ENCODE data around the gene VDR. TPM values are rescaled to one million over a fixed set of nuclear protein-coding genes. Genes with fewer than 3 reads are reported as not detected.

Gene VDR
- total and polyA plus RNA-seq, 4 experiments from 2014 or later = 0.37 to 3.2 (median 1.0) TPM

DNA sequence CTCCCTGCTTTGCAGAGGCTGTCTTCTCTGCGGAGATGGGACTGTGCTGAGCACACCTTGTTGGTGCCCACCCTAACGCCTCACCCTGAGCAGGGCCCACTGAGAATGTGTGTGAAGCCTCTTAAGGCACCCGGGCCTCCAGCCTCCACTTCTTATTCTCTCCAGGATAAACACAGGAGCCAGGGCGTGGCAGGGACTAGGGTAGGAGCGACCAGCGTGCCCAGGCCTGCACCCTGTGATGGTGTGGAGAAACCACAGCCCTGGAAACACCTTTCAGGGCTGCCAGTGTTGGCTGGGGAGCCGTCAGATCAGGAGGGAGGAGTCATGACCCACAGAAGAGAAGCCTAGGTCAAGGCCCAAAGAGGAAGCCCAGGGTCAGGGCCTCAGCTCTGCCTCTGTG, 41.3 kb downstream of the VDR start:
- no peaks in the 10 kb centered on the region for H3K36me3 ChIP-seq (ENCODE audit: insufficient read depth, low read length)
- no peak for DNase-seq
- H3K27me3 ChIP-seq (ENCODE audit: insufficient read depth, low read length) = no peaks in the 10 kb centered on the region
- no peaks in the 10 kb centered on the region for H3K27me3 Mint-ChIP-seq
- POLR2A ChIA-PET (ENCODE audit: partially characterized antibody) = no interaction called here
- no peak overlapping the region for H3K27ac Mint-ChIP-seq
- no peaks in the 10 kb centered on the region for H3K9me3 Mint-ChIP-seq
- H3K4me3 ChIP-seq (ENCODE audit: low read length in 2 of 2) = no peak overlapping the region
- peaks cover 0 to 2% (median 1%) of the 10 kb centered on the region in 4 donors for H3K4me1 Mint-ChIP-seq
- no peak overlapping the region for H3K27ac ChIP-seq (ENCODE audit: low read depth, low read length)
- H3K4me1 ChIP-seq (ENCODE audit: insufficient read depth, low read length) = no peaks in the 10 kb centered on the region
- intact Hi-C loops (cut with micrococcal nuclease) = no loop called here
- H3K4me3 Mint-ChIP-seq = no peak overlapping the region
- CTCF ChIA-PET (ENCODE audit: partially characterized antibody) = interaction anchor here (1.7 kb wide), 1 partner anchor 121 kb away, joined by 4 read pairs; no protein-coding TSS in a partner anchor
- H3K36me3 Mint-ChIP-seq = no peaks in the 10 kb centered on the region
- H3K9me3 ChIP-seq (ENCODE audit: control insufficient read depth in 1 of 2, low read length in 2 of 2) = no peaks in the 10 kb centered on the region

DNA sequence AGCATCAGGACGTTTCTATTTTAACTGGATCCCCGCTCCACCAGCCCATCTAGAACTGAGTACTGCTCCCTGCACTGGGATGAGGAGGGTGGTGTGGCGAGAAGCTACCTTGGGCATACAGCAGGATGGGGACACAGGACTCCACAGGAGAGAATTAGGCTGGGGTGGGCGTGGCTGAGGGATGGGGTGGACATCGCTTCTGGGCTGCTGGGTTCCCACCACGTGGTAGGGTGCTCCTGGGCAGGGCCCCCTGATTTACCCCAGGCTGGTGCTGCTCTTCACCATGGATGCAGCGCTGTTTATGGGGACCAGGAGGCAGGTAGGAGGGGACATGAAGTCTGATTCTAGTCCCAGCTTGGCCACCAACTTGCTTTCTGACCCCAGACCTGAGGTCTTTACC, 41.9 kb downstream of the VDR start:
- Mint-ChIP-seq H3K4me3 (no peak overlapping the region), H3K36me3 (no peaks in the 10 kb centered on the region), H3K9me3 (no peaks in the 10 kb centered on the region), H3K27ac (no peak overlapping the region), H3K27me3 (no peaks in the 10 kb centered on the region), H3K4me1 (peaks cover 0 to 2% (median 1%) of the 10 kb centered on the region in 4 donors)
- Histone ChIP-seq H3K9me3 (ENCODE audit: control insufficient read depth in 1 of 2, low read length in 2 of 2) (no peaks in the 10 kb centered on the region), H3K27ac (ENCODE audit: low read depth, low read length) (no peak overlapping the region), H3K27me3 (ENCODE audit: insufficient read depth, low read length) (no peaks in the 10 kb centered on the region), H3K4me1 (ENCODE audit: insufficient read depth, low read length) (no peaks in the 10 kb centered on the region), H3K4me3 (ENCODE audit: low read length in 2 of 2) (no peak overlapping the region), H3K36me3 (ENCODE audit: insufficient read depth, low read length) (no peaks in the 10 kb centered on the region)
- intact Hi-C loops (cut with micrococcal nuclease) = no loop called here
- ChIA-PET POLR2A (ENCODE audit: partially characterized antibody) (interaction anchor here (1.0 kb wide), 1 partner anchor 31 kb away, joined by 3 read pairs; no protein-coding TSS in a partner anchor), CTCF (ENCODE audit: partially characterized antibody) (interaction anchor here (1.7 kb wide), 1 partner anchor 121 kb away, joined by 4 read pairs; no protein-coding TSS in a partner anchor)
- no peak for DNase-seq

DNA sequence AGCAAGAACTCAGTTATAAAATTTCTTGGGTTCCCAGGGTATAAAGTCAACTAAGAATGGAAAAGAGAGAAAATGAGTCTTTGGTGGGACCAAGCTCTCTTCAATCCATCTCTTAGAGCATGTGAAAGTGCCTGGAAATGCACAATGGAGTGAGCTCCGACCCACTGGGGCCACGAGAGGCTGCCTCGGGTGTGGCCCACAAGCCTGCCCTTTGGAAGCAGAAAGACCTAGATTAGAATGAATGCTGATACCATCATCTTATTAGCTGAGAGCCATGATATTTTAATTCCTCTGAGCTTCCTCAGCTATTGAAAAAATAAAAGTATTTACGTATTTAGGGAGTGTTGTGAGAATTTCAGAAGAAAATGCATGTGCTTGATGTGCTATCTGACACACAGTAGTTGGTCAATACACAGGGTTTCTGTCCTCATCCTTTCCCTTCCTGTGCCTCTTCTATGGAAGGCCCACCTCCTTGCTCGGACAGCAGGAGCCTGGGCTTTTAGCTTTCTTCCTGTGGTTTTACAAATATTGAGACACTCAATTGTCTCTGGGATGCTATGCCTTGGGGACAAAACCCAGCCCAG, 42.5 kb downstream of the VDR start:
- Mint-ChIP-seq H3K27me3 (no peaks in the 10 kb centered on the region), H3K4me3 (no peak overlapping the region), H3K36me3 (no peaks in the 10 kb centered on the region), H3K9me3 (no peaks in the 10 kb centered on the region), H3K27ac (no peak overlapping the region), H3K4me1 (peaks cover 0 to 2% (median 1%) of the 10 kb centered on the region in 4 donors)
- ChIA-PET CTCF (ENCODE audit: partially characterized antibody) (interaction anchor here (1.7 kb wide), 1 partner anchor 120 kb away, joined by 4 read pairs; no protein-coding TSS in a partner anchor), POLR2A (ENCODE audit: partially characterized antibody) (interaction anchor here (1.0 kb wide), 1 partner anchor 32 kb away, joined by 3 read pairs; no protein-coding TSS in a partner anchor)
- Histone ChIP-seq H3K36me3 (ENCODE audit: insufficient read depth, low read length) (no peaks in the 10 kb centered on the region), H3K4me3 (ENCODE audit: low read length in 2 of 2) (no peak overlapping the region), H3K9me3 (ENCODE audit: control insufficient read depth in 1 of 2, low read length in 2 of 2) (no peaks in the 10 kb centered on the region), H3K4me1 (ENCODE audit: insufficient read depth, low read length) (no peaks in the 10 kb centered on the region), H3K27ac (ENCODE audit: low read depth, low read length) (no peak overlapping the region), H3K27me3 (ENCODE audit: insufficient read depth, low read length) (no peaks in the 10 kb centered on the region)
- DNase-seq = no peak
- intact Hi-C loops (cut with micrococcal nuclease) = no loop called here

DNA sequence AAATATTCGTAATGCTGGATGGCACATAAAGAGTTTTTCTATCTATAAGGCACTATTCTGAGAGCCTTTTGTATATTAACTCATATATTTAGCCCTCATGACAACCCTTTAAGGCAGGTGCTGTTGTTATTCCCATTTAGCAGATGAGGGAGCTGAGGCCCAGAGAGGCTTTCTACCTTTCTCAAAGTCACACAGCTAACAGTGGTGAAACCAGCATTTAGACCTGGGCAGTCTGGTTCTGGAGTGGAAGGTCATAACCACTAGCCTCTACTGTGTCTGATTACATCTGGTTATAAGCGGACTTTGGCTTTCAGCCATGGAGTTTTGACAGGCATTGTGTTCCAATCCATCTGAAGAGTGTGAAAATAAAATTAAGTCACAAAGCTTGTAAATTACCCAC, 43.9 kb downstream of the VDR start:
- Histone ChIP-seq H3K4me3 (ENCODE audit: low read length in 2 of 2) (no peak overlapping the region), H3K4me1 (ENCODE audit: insufficient read depth, low read length) (no peaks in the 10 kb centered on the region), H3K27me3 (ENCODE audit: insufficient read depth, low read length) (no peaks in the 10 kb centered on the region), H3K36me3 (ENCODE audit: insufficient read depth, low read length) (no peaks in the 10 kb centered on the region), H3K9me3 (ENCODE audit: control insufficient read depth in 1 of 2, low read length in 2 of 2) (no peaks in the 10 kb centered on the region), H3K27ac (ENCODE audit: low read depth, low read length) (no peak overlapping the region)
- H3K27me3 Mint-ChIP-seq = no peaks in the 10 kb centered on the region
- no peaks in the 10 kb centered on the region for H3K9me3 Mint-ChIP-seq
- H3K4me1 Mint-ChIP-seq = peaks cover 0 to 2% (median 1%) of the 10 kb centered on the region in 4 donors
- POLR2A ChIA-PET (ENCODE audit: partially characterized antibody) = no interaction called here
- CTCF ChIA-PET (ENCODE audit: partially characterized antibody) = interaction anchor here (1.1 kb wide), 1 partner anchor 118 kb away, joined by 3 read pairs; no protein-coding TSS in a partner anchor
- H3K36me3 Mint-ChIP-seq = no peaks in the 10 kb centered on the region
- H3K27ac Mint-ChIP-seq = no peak overlapping the region
- no peak for DNase-seq
- H3K4me3 Mint-ChIP-seq = no peak overlapping the region
- intact Hi-C loops (cut with micrococcal nuclease) = no loop called here

DNA sequence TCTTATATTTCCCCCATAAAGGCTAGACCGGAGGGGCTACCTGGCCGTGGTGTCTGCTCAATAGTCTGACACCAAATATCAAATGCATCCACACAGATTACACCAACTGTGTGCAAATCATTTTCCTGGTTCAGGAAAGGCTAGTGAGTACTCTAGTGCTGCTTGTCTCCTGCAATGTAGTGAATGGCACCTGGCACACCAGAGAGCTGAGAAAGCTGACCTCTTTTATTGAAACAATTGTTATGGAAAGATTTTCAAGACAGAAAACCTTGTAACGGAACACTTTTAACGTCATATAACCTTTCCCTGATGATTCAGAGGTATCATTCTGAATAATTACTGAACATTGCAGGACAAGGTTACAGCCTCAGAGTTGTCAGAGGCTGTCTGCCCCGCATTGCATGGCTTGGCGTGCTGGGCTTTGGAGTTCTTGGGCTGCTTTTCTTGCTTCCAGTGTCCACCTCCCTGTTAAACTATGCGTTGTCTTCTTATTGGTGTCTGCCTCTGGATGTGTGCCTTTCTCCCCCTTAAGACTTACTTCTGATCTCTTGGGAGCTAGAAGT, 44.4 kb downstream of the VDR start:
- Histone ChIP-seq H3K9me3 (ENCODE audit: control insufficient read depth in 1 of 2, low read length in 2 of 2) (no peaks in the 10 kb centered on the region), H3K4me3 (ENCODE audit: low read length in 2 of 2) (no peak overlapping the region), H3K4me1 (ENCODE audit: insufficient read depth, low read length) (no peaks in the 10 kb centered on the region), H3K36me3 (ENCODE audit: insufficient read depth, low read length) (no peaks in the 10 kb centered on the region), H3K27me3 (ENCODE audit: insufficient read depth, low read length) (no peaks in the 10 kb centered on the region), H3K27ac (ENCODE audit: low read depth, low read length) (no peak overlapping the region)
- CTCF ChIA-PET (ENCODE audit: partially characterized antibody) = interaction anchor here (1.1 kb wide), 1 partner anchor 118 kb away, joined by 3 read pairs; no protein-coding TSS in a partner anchor
- H3K27ac Mint-ChIP-seq = no peak overlapping the region
- no peaks in the 10 kb centered on the region for H3K27me3 Mint-ChIP-seq
- intact Hi-C loops (cut with micrococcal nuclease) = no loop called here
- H3K36me3 Mint-ChIP-seq = no peaks in the 10 kb centered on the region
- POLR2A ChIA-PET (ENCODE audit: partially characterized antibody) = no interaction called here
- no peaks in the 10 kb centered on the region for H3K9me3 Mint-ChIP-seq
- H3K4me3 Mint-ChIP-seq = no peak overlapping the region
- no peak for DNase-seq
- peaks cover 0 to 2% (median 1%) of the 10 kb centered on the region in 4 donors for H3K4me1 Mint-ChIP-seq

DNA sequence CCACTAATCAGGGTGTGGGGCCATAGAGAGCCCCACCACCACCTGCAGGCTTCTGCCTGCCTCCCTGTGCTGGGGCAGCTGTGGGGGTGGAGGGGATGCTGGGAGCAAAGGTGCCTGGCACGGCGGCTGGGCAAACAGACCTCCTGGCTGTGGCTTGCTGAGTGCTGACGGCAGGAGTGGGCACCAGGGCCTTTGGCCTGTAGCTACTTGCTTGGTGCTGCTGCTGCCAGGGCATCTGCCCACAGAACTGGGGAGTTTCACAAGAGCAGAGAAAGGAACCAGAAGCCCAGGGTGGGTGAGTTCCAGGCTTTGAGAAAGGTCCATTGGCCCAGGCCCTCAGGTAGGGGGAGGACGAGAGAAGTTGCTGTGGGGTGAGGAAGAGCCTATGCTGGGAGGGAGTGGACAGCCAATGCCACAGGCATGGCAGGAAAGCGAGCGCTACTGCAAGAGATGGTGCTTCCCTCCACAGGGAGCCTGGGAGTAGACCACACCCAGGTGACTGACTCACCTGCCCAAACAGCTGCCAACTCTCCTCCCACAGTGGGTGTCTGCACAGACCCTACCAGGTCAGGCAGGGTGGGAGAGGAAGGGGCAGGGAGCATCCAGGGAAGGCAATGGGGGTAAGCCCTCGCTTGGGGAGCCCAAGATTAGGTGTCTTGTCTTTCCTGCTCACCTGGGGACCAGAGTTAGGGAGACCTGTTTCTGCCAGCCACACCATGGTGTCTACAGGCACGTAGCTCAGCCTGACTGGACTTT, 46.1 kb downstream of the VDR start:
- H3K27me3 Mint-ChIP-seq = no peaks in the 10 kb centered on the region
- POLR2A ChIA-PET (ENCODE audit: partially characterized antibody) = no interaction called here
- CTCF ChIA-PET (ENCODE audit: partially characterized antibody) = no interaction called here
- no peaks in the 10 kb centered on the region for H3K9me3 Mint-ChIP-seq
- H3K9me3 ChIP-seq (ENCODE audit: control insufficient read depth in 1 of 2, low read length in 2 of 2) = no peaks in the 10 kb centered on the region
- intact Hi-C loops (cut with micrococcal nuclease) = no loop called here
- H3K36me3 ChIP-seq (ENCODE audit: insufficient read depth, low read length) = no peaks in the 10 kb centered on the region
- H3K27me3 ChIP-seq (ENCODE audit: insufficient read depth, low read length) = no peaks in the 10 kb centered on the region
- H3K4me3 ChIP-seq (ENCODE audit: low read length in 2 of 2) = no peak overlapping the region
- no peak for DNase-seq
- peaks cover 0 to 2% (median 1%) of the 10 kb centered on the region in 4 donors for H3K4me1 Mint-ChIP-seq
- H3K36me3 Mint-ChIP-seq = no peaks in the 10 kb centered on the region
- H3K4me1 ChIP-seq (ENCODE audit: insufficient read depth, low read length) = no peaks in the 10 kb centered on the region
- no peak overlapping the region for H3K27ac Mint-ChIP-seq
- H3K27ac ChIP-seq (ENCODE audit: low read depth, low read length) = no peak overlapping the region
- no peak overlapping the region for H3K4me3 Mint-ChIP-seq

Measured in CD4-positive, alpha-beta memory T cell (primary cell).